Smooth muscle cell of the brain vasculature (primary cell): Measurements from ENCODE around the gene OR51V1.
A peak's percentile ranks its signal among the peaks of the same experiment; 100 is the strongest.

Source experiments
- DNase-seq: peaks from one replicate; pipeline ENCODE4 v3.0.0-alpha.2; 2012; ENCODE audit warnings: low read depth, low spot score

The OR51V1 gene

DNA sequence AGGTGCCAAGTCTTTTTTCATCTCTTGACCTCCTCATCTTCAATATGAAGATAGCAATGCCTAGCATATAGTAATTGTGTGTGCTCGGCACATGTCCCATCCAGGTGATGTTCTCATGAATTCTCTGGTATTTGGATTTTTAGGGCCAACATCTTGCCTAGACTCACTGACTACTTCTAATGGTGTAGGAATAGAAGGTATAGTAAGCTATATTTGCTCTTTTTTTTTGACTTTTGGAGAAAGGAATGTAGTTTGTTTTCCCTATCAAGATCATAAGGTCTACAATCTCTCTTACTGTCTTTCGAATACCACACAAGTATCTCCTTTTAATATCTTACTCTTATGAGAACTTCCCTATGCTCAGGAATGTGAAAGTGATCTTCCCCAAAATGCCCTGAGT lies 30.6 kb upstream of the OR51V1 start:
- no peak for DNase-seq

DNA sequence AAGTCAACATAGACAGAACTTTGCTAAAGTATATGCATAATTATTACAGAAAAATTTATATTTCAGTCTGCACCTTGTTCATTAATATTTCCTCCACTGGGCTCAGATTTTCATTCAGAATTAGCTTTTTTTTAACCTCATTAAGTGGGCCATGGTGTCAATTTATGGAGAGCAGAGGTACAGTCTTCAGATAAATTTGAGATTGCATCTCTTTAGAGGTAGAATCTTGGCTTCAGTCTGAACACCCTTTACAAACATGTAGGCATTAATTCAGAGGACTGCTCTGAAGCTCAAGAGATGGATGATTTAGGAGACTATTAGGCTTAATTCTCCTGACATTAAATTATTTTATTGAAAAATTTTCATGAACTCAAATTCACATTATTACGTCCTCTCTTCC lies 29.8 kb upstream of the OR51V1 start:
- no peak for DNase-seq

DNA sequence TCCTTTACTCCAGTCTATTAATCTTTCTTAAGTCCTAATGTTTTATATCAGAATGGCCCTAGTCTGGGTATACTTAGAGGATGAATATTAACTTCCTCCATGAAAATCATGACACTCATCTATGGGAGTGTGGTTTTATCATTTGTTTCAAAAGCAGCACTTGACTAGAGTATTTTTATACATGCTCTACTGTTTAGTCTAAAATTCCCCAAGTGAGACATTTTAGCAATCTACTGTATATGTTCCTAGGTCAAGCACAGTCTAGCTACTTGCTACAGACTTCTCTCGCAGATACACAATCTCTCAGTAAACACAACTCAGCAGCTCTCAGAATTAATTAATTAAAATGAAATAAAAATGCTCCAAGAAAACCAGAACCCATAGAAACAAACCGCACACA lies 29.3 kb upstream of the OR51V1 start:
- no peak for DNase-seq

DNA sequence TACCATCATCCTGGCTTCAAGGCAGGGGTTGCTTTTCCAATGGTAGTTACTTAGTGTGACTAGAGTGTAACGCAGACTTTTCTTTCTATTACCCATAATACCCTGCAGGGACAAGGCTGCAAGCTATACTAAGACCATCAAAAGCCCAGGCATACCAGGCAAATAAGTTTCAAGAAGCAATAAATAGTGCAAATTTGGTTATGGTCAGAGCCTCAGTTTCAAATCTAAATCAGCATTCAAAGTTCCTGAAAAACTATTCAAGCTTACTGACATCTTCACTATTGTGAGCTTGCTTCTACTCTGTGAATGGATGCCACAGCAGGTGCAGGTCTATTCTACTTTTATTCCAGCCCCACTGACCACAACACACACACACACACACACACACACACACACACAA lies 28.9 kb upstream of the OR51V1 start:
- no peak for DNase-seq

DNA sequence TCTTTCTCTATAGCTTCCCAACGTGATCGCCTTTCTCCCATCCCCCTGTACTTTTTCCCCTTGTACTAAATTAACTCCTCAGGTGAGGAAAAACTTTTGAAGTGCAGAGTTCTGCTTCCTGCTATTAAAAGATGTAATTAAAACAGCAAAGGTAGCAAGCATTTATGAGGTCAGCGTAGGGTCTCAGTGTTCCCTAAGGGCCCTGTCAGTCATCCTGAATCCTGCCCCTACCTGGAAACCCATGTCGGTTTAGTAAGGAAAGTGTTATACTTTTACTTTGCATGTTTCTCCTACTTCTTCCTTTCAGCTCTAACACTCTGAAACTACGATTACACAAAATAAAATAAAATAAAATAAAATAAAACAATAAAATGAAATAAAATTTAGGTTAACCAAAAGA lies 27.6 kb upstream of the OR51V1 start:
- DNase-seq, result no peak

DNA sequence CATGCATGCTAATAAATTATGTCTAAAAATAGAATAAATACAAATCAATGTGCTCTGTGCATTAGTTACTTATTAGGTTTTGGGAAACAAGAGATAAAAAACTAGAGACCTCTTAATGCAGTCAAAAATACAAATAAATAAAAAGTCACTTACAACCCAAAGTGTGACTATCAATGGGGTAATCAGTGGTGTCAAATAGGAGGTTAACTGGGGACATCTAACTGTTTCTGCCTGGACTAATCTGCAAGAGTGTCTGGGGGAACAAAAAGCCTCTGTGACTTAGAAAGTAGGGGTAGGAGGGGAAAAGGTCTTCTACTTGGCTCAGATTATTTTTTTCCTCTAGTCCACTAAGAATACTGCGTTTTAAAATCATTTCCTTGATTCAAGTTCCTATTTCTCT lies 27.2 kb upstream of the OR51V1 start:
- no peak for DNase-seq

DNA sequence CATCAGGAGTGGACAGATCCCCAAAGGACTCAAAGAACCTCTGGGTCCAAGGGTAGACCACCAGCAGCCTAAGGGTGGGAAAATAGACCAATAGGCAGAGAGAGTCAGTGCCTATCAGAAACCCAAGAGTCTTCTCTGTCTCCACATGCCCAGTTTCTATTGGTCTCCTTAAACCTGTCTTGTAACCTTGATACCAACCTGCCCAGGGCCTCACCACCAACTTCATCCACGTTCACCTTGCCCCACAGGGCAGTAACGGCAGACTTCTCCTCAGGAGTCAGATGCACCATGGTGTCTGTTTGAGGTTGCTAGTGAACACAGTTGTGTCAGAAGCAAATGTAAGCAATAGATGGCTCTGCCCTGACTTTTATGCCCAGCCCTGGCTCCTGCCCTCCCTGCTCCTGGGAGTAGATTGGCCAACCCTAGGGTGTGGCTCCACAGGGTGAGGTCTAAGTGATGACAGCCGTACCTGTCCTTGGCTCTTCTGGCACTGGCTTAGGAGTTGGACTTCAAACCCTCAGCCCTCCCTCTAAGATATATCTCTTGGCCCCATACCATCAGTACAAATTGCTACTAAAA lies 26.3 kb upstream of the OR51V1 start, which contains the start of gene HBB:
TSS of gene HBB (minus strand) at position 340 of the 579 bp plus-strand sequence. CDS start at position 290, 50 bp downstream.
- no peak for DNase-seq

DNA sequence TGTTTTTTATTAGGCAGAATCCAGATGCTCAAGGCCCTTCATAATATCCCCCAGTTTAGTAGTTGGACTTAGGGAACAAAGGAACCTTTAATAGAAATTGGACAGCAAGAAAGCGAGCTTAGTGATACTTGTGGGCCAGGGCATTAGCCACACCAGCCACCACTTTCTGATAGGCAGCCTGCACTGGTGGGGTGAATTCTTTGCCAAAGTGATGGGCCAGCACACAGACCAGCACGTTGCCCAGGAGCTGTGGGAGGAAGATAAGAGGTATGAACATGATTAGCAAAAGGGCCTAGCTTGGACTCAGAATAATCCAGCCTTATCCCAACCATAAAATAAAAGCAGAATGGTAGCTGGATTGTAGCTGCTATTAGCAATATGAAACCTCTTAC lies 25.0 kb upstream of the OR51V1 start:
- no peak for DNase-seq

DNA sequence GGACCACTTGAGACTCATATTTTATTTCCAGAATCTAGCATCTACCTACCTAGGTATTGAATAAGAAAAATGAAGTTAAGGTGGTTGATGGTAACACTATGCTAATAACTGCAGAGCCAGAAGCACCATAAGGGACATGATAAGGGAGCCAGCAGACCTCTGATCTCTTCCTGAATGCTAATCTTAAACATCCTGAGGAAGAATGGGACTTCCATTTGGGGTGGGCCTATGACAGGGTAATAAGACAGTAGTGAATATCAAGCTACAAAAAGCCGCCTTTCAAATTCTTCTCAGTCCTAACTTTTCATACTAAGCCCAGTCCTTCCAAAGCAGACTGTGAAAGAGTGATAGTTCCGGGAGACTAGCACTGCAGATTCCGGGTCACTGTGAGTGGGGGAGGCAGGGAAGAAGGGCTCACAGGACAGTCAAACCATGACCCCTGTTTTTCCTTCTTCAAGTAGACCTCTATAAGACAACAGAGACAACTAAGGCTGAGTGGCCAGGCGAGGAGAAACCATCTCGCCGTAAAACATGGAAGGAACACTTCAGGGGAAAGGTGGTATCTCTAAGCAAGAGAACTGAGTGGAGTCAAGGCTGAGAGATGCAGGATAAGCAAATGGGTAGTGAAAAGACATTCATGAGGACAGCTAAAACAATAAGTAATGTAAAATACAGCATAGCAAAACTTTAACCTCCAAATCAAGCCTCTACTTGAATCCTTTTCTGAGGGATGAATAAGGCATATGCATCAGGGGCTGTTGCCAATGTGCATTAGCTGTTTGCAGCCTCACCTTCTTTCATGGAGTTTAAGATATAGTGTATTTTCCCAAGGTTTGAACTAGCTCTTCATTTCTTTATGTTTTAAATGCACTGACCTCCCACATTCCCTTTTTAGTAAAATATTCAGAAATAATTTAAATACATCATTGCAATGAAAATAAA lies 24.3 kb upstream of the OR51V1 start:
- no peak for DNase-seq

DNA sequence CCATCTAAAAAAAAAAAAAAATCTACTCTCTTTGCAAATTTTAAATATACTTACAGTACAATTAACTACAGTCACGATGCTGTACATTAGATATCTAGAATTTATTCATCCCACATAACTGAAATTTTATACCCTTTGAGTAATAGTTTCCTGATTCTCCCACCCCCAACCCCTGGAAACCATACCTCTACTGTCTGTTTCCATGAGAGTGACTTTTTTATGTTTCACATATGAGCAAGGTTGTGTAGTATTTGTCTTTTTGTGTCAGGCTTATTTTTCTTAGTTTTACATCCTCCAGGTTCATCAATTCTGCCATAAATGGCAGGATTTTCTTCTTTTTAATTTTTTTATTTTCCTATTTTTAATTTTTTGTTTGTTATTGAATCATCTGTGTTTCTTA lies 23.2 kb upstream of the OR51V1 start:
- no peak for DNase-seq

DNA sequence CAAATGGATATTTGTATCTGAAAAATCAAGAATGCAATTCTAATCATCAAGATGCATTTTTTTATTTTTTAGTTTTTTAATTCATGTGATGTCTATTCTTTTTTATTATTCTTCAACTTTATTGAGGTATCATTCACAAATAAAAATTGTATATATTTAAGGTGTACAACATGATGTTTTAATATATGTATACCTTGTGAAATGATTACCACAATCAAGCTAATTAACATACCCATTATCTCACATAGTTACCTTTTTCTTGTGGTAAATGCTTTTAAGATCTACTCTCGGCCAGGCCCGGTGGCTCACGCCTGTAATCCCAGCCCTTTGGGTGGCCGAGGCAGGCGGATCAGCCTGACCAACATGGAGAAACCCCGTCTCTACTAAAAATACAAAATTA lies 22.7 kb upstream of the OR51V1 start:
- no peak for DNase-seq

DNA sequence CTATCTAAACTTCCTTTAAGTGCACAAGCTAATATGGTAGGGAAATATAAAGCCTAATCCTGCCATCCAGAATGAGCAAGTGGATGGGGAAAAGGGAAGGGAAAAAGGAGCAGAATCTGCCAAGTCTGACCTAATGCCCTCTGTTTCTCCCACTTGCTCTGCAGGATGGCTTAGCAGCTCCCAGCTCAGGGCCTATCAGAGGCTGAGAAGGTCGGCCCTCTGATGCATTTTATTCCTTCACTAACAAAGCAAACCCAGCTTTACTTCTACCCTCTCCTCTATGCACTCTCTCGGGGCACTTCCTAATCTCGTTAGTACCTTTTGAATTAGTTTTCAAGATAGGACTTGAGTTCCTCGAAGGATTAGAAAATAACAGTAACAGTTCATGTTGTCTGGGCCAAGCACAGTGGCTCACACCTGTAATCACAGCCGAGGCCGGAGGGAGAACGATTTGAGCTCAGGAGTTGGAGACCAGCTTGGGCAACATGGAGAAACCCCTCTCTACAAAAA lies 9.9 kb upstream of the OR51V1 start:
- no peak for DNase-seq

DNA sequence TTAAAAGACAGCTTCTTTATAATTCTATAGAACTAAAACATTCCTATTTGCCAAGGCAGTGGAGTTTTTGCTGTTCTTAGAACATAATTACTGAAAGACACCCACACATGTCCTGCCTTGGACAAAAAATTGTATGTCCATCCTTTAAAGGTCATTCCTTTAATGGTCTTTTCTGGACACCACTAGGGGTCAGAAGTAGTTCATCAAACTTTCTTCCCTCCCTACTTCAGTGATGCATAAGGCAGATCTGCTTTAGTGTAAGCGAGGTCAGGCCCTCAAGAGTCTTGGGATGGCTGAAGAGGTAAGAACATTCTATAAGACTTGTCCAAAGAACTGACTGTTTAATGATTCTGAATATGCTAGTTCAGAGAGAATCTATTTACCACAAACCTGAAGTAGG lies 4.3 kb upstream of the OR51V1 start:
- peak; percentile 44 for DNase-seq

DNA sequence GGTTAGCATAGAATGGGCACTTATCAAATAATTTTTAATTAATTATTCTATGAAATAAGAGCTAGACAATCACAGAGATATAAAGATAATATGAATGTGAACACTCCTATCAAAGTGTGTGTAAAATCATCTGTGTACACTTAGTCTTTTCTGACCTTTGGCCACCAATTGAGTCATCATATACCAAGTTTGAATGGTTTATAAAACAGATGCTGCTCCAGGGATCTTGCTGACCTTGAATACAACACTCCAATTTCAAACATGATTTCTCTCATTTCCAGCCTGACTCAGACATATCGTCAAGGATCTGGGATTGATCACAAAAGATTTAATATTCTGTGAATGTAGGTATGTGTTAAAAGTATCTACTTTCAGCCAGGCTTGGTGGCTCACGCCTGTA lies 2.9 kb upstream of the OR51V1 start:
- no peak for DNase-seq

DNA sequence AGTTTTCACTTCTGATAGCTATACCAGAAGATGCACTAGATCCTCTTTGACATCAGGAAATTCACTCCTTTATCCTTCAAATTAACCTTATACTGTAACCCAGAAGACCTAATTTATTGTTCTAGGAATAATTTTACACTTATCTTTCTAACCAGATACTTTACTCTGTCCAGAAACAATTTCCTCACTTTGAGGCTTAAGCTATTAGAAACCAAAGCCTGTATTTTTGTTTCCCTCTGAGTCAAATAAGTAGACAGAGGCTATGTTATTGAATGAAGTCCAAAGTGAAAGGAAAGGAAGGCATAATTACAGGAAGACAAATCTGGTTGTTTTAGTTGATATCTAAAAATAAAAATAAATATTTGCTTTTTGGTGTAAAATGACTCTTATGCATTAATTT lies 2.2 kb downstream of the OR51V1 start:
- DNase-seq, result no peak

DNA sequence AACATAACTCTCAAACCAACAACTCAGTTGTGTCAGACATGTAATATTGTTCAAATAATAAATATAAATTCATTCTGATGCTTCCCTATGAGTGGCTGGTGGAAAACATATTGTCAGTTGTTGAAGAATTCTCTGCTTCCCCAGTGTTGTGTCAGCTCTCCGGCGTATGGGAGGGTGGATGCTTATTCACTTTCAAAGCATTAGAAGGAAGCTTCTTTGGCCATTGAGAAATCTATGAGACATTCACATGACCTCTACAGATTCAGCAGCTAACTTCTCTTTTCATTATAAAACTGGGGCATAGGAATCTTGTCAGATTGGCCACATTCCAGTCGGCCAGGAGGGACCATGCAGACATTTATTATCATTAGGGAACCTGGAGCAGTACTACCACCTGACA lies 2.9 kb downstream of the OR51V1 start:
- DNase-seq, result no peak

DNA sequence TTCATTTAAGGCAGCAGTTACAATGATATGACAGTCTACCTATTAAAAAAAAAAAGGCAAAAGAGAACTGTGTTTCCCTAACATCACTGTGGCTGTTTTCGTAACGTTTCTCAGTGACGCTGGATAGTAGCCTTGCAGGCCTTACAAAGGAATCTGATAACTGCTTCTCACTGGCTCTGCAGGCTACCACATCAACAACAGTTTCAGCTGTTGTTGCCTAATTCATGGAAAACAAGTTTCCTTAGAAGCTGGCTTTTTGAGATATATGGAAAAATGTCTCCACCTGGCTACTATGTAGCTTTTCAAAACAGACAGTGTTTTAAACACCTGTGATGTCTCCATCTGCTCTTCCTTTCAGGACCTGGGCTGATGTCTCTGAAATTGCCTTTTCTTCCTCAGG lies 3.8 kb downstream of the OR51V1 start:
- DNase-seq, result no peak

DNA sequence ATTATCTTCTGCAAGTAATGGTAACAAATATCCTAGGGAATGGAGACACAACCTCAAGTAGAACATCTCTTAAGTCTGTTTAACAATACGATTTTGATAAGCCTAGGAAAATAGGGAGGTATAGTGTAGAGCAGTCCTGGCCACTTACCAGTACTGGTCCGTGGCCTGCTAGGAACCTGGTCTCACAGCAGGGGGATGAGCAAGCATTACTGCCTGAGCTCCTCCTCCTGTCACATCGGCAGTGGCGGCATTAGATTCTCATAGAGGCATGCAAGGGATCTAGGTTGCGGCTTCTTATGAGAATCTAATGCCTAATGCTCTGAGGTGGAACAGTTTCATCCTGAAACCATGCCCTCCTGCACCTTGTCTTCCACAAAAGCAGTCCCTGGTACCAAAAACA lies 4.4 kb downstream of the OR51V1 start:
- DNase-seq, result no peak

DNA sequence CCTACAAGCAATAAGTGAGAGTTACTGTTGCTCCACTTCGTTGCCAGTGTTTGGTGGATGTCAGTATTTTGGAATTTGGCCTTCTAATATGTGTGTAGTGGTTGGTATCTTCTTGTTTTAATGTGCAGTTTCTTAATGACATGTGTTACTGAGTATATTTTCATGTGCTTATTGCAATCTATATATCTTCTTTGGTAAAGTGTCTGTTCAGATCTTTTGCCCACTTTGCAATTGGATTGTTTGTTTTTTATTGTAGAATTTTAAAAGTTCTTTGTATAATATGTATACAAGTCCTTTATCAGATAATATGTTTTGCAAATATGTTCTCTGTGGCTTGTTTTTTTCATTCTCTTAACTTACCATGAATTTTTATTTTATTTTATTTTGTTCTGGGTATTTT lies 7.7 kb downstream of the OR51V1 start:
- no peak for DNase-seq

DNA sequence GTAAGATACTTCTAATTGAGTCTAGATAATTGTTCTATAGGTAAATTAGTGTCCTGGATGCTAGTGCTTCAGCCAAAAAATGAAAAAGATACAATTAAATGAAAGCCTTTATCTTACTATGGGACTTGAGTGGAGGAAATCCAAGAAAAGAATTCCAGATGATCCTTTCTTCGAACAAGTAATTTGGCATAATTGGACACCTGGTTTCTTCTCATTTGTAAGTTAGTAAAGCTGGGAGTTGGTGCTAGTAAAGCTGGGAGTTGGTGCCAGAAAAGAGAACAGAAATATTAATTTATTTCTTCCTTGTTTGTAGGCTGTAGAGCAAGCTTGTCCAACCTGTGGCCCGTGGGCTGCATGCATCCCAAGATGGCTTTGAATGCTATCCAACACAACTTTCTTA lies 12.3 kb downstream of the OR51V1 start:
- DNase-seq, result no peak

DNA sequence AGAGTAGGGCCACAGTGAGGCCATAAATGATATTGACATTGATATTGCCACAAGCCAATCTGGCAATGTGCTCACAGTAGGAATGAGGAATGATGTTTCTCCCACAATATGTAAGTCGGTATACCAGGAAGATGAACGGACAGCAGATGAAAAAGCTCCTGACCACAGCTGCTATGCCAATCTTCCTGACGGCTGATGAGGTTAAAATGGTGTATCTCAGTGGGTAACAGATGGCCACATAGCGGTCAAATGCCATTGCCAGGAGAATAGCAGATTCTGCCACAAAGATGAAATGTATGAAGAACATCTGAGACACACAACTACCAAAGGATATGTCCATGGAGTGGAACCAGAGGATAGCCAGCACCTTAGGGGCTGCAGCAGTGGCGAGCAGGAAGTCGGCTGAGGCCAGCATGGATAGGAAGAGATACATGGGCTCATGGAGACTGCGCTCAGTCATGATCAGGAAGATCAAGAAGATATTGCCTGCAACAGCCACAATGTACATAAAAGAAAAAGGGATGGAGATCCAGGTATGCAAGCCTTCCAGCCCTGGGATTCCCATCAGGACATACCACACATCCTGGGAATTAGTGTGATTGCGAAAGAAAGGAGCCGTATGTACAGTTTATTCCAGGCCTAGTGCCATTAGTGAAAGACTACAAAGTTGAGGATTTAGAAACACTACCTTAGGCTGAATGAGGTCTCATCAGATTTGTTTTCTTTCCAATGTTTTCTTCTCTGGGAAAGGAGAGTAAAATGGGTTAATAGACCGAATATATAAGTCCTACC lies 22.2 kb downstream of the OR51V1 start:
- DNase-seq, result no peak

DNA sequence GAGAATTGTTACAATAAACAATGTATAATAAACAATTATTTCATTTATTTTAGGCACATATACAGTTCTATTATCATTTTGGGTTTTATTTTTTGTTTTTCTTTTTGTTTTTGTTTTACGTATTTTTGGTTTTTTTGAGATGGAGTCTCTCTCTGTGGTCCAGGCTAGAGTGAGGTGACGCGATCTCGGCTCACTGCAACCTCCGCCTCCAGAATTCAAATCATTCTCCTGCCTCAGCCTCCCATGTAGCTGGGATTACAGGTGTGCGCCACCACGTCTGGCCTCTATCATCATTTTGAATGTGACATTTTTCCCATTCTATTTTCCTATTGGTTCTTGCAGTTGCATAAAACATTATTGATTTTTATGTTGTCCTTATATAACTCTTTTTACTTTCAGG lies 25.5 kb downstream of the OR51V1 start:
- DNase-seq, result no peak
